Activated CD4-positive, alpha-beta T cell treated with anti-CD3 and anti-CD28 coated beads for 48 hours (primary cell): ENCODE measurements around the gene CRABP2.

ENCODE experiments used
- DNase-seq: peaks from one replicate; pipeline ENCODE4 v3.0.0-alpha.2; 2020

CRABP2 gene

DNA sequence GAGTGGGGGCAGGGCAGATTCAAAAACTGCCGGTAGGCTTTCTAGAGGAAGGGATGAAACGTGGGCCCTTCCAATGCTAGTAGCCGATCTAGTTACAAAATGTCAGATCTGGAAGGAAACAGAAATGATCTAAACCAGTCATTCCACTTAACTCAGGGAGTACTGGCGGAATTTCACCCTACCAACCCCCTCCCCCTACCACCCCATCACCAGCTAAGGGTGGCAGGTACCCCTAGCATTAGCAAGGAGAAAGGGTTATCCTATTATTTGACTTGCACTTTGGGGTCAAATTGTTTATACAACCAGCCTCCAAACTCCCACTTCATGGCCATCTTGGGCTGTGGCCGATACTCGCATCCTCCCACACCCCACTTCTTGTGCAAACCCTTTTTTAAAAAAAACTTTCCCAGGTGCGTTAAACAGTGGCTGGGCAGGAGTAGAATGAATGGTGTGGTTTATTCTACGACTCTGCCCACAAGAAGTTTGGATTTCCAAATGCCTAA, 36.1 kb upstream of the CRABP2 start:
- no peak for DNase-seq

DNA sequence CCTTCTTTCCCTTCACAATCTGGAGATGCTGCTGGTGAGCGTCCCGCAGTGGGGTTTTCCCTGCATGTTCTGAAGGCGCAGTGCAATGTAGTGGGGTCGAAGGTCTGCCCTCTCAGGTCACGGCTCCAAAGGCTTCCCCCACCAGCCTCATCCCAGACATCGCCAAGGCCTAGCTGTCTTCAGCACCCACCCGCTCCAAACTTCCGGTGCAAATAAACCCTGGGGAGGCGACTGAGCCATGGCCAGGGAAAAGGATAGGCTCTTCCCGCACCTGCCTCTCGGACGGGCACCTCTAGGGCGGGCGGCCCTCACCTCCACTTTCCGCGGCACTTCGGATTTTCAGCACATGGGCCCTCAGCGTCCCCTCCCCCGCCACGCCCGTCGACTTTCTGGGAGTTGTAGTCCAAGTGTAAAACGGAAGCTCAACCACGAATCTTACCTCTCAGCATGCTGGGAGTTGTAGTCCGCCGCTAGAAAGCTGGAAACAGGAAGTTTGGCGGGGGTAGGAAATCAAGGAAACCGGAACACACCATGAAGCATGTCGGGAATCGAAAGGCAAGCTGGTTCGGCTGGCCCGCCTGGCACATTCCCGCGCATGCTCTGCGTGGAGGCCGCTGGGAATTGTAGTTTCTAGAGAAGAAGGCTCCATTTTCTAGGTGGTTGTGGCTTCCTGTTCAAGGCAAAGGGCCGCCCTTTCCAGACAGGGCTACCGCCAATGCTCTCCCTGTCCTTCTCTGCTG, 35.5 kb upstream of the CRABP2 start, which contains the start of gene MRPL24:
Gene MRPL24, minus strand, starts transcription at position 348 of the 740 bp plus-strand sequence. CDS start 2,384 bp downstream, outside the sequence.
- peak; percentile 97 for DNase-seq

DNA sequence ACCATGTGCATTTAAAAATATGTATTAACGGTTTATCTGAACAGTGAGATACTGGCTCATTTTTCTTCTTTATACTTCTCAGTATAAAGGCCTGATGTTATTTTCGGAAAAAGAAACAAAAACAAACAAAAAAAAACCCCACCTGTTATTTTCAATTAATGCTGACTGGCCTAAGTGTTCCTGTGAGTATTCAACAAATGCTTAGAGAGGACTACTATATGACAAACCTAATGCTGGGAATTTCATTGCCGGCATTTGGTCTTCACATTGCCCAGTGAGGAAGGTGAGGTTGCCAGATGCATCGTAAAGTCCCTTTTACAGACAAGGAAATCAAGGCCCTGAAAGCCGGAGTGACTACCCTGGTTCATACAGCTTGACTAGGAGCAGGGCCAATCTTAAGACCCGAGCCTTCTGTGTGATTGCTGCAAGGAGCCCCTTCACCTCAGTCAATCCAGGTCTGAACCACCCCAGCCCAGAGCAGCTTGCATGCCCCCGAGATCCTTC, 34.9 kb upstream of the CRABP2 start:
- DNase-seq: peak; percentile 46

DNA sequence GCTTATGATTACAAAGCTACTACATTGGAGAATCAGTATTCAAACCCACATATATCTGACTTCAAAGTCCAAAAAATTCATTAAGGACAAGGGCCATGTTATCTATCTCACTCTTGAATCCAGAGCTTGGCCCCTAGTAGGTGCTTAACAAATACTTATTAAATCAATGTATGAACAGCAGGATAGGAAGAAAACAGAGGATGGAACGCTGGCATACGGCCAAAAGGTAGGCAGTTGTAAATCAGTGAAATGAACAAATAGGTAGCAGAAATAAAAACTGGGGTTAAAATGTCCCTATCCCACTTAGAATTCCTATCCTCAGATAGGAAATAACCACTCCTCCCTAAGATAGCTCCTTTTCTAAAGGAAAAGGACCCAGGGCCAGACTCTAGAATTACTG, 33.5 kb upstream of the CRABP2 start:
- no peak for DNase-seq

DNA sequence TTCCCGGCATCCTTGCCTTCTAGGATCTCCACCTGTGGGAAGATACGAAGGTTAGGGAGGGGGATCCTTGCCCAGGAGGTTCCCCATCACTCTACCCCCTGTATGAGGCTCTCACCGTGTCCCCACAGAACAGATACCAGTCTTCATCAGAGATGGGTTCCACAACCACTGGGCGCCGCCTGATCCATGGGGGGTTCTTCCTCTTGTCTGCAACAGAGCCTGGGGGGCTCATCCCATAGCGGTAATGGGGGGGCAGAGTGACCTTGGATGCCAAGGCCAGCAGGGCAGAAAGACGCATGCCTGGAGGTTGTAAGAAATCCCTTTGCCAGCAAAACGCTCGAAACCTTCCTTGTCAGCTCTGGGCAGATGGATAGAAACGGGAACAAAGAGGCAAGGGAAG, 33.0 kb upstream of the CRABP2 start:
- no peak for DNase-seq

DNA sequence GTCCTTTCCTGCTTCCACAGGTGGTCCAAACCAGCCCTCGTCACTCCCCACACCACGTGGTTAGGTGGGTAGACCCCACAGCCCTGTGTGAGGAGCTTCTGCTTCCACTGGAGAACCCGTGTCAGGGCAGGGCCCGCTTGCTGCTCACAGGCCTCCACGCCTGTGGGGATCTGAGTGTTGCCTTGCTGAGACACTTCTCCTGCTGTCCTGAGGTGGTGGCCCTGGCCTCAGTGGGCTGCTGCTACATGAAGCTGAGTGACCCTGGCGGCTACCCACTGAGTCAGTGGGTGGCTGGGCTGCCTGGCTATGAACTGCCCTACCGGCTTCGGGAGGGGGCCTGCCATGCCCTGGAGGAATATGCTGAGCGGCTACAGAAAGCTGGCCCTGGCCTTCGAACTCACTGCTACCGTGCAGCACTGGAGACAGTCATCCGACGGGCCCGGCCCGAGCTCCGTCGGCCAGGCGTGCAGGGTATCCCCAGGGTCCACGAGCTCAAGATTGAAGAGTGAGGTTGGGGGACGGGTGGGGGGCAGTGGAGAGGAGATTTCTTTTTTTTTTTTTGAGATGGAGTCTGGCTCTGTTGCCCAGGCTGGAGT, 28.7 kb upstream of the CRABP2 start:
- no peak for DNase-seq

DNA sequence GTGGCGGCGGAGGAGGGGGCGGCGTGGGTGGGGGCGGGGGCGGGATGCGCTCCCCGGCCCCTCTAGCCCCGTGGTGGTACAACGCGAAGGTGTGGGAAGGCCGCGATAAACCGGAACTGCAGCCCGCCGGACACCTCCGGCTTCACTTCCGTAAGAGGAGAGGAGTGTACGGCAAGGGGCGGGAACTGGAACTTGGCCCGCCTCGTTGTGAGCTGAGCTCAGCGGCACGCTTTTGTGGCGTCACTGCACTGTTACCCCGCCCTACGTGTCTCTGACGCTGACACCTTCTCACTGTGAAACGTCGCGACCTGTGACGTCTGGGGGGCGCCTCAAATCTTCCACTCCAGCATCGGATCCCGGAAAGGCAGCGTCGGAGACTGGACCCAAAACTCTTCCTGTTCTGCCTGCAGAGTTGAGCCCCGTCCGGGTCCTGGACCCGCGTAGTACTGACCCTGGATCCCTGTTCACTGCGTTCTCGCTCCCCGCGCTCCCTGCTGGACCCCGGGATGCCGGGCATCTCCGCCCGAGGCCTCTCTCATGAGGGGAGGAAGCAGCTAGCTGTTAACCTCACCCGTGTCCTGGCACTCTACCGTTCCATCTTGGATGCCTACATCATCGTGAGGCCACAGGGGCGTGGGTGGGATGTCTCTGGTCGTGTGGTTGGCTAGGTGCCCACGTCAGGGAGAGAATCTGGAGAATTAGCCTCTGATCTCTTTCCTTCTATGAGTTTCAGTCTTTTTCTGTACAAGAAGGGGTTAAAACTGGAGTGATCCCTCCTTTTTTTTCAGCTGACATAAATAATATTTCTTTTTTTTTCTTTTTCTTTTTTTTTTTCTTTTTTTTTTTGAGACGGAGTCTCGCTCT, 23.4 kb upstream of the CRABP2 start, which contains the start of gene ISG20L2:
Gene ISG20L2, minus strand, starts transcription at position 168 of the 864 bp plus-strand sequence. CDS start 1,114 bp downstream, outside the sequence.
- peak; percentile 98 for DNase-seq

DNA sequence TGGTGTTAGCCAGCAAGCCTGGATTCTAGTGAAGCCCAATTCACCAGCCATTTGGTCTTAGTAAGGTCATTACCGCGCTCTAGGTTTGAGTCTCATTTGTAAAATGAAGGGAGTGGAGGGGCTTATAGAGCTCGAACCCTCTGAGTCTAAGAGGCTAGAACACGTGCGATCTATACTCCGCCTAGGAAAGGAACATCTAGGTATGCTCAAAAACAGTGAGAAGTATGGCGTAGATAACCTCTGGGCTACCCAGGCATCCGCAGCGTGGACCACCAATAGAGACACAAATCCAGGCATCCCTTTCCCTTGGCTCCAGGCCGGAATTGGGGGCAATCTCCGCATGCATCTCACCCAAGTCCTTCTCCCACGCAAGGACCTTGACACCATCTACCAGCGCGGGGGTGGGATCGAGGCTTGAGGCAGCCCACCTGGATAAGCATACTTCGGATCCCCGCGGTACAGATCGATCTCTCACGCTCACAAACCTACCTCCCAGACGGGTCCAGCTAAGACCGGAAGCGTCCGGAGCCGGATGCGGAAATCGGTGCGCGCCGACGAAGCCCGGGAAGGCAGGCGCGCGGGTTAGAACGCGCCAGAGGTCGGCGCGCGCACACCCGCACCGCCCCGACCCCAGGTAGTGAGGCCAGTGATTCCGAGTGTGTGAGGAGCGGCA, 22.7 kb upstream of the CRABP2 start, which contains the start of gene METTL25B:
Gene METTL25B, plus strand, starts transcription at position 544 of the 673 bp plus-strand sequence. CDS start 636 bp downstream, outside the sequence.
- DNase-seq: peak; percentile 90

DNA sequence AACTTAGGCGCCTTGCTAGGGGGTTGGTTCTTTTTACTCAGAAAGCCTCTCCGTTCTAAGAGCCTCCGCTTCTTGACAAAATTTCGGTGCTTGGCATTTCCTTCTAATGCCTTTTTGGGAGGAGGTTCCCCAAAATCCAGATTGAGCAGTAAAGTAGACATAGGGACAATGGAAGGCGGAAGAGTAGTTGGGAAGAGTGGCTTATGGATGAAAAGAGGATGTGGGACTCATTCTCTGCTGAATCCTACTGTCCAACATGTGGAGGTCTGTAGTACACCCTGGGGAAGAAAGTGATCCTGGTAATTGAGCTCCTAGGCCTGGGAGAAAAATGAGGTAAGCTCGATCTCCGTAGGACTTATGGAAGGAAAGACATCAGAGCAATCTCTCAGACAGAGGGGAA, 22.1 kb upstream of the CRABP2 start:
- DNase-seq: no peak

DNA sequence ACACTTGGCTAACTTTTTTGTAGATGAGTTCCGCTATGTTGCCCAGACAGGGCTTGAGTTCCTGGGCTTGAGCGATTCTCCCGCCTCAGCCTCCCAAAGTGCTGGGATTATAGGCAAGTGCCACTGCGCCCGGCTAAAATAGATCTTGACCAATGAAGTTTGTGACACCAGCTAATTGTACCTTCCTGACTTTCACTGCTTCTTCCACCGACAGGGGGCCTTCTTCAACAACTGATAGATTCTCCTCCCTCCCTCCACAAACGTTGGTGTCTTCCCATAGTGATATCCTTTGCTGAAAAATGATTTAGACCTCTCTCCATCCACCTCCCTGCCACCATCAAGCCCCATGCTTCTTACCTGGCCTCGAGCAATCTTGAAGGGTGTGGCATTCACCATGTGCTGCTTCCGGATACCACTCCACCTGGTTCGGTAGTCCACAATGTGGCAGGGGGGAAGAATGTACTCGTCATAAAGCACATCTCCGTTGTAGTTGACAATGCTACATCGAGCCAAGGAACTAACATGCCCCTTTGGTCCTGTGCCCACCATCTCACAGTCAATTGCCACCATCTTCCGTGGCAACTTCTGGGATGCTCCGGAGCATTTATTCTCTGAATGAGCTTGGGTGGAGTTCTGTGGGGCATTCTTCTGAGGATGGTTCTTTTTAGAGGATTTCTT, 21.3 kb upstream of the CRABP2 start:
- DNase-seq: peak; percentile 69

DNA sequence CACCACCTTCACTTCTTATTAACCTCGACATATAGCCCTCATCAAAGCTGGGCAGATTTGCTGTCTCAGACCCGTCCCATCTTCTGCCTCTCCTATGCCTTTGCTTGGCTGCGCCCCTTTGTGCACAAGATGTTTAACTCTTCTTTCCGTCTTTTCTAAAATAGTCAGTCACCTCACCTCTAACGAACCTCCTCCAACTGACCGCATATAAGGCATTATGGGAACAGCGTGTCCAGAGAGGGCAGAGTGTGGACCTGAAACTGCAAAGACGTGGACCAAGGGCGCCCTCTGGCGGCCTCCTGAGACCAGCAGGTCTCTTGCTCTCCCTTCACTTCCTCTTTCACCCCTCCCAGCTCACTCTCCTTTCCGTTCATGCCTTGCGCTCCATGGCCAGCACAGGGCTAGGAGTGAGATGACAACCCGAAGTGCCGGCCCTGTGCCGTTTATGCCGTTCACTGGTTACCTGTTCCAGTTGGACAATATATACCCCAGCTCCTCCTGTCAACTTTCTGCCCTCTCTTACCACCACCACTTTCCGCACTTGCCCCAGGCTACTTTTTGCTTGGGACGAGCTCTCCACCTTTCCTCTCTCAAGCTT, 20.4 kb upstream of the CRABP2 start:
- DNase-seq: peak; percentile 88

DNA sequence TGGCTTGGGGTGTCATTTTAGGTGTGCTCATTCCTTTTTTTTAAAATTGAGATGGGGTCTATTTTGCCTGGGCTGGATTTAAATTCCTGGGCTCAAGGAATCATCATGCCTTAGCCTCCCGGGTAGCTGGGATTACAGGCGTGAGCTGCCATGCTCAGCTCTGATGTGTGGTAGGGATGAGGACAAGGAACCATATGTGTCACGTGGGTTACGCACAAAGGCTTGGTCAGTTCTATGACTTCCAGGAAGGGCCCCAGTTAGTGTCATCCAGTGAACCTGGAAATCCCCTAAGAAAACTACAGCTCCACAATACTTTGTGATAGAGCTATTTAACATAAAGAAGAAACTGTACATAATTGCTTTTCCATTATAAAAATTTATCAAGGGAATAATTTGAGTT, 16.2 kb upstream of the CRABP2 start:
- DNase-seq: no peak

DNA sequence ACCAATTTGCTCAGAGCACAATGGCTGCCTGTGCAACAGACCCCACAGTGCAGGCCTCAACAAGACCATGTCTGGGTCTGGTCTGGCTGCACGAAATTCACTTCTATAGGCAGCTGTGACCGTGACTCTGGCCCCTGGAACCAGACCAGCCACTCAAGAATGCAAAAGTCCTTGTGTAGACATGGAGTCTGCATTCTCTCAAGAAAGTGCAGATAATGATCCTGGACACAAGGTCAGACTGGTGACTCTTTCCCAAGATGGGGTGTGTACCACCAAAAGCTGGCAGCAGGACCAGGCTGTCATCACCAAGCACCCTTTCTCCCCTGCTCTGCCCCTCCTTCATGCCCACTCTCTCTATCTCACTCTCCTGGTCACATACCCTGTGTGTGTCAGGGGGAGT, 15.7 kb upstream of the CRABP2 start:
- DNase-seq: no peak

DNA sequence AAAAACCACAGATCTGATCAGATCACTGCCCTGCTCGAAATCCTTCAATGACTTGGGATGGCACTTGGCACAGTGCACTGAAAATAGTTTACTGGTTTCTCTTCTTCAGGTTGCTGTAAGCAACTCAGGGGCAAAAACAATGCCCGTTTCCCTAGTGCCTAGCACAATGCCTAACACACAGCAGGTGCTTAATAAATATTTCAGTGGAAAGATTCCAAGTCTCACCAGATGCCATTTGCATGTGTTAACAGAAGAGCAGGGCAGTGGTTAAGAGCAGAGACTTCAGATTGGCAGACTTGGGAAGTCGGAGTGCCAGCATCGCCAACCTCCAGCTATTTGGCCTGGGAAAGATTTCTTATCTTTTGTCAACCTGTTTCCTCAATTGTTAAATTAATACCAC, 12.0 kb upstream of the CRABP2 start:
- DNase-seq: no peak

DNA sequence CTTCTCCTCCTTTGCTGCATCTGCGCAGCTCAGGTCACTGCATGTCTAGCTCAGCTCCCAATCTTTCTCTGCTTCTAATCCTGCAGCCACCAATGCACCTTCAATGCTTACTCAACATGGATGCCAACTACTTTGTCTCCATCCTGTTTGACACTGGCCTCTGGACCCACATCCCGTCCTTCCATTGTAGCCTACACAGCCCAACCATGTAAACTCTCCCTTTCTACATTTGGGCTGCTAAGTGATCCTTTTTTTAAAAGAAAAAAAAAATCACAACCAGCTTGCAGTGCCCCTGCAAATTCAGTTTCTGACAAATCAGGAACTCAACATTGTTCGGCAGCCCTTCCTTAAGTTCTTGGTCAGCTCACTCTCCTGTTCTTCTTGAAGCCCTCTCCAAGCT, 9.4 kb upstream of the CRABP2 start:
- DNase-seq: no peak

DNA sequence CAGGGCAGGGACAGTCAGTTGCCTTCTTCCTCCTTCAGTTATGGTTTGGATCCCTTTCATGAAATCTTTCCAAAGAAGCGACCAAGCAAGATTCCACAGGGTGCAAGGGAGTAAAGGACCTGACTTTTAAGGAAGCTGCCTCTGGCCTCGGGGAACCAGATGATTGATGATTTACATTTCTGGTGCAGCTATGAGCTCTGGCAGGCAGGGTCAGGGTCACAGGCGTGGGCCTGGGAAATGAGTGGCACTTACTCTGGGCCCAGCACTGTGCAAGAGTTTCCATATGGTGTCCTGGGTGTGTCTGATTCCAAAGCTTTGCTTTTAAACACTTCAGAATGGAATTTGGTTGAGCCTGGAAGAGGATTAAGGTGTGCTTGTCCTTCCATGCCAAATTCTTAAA, 7.2 kb upstream of the CRABP2 start:
- DNase-seq: no peak

DNA sequence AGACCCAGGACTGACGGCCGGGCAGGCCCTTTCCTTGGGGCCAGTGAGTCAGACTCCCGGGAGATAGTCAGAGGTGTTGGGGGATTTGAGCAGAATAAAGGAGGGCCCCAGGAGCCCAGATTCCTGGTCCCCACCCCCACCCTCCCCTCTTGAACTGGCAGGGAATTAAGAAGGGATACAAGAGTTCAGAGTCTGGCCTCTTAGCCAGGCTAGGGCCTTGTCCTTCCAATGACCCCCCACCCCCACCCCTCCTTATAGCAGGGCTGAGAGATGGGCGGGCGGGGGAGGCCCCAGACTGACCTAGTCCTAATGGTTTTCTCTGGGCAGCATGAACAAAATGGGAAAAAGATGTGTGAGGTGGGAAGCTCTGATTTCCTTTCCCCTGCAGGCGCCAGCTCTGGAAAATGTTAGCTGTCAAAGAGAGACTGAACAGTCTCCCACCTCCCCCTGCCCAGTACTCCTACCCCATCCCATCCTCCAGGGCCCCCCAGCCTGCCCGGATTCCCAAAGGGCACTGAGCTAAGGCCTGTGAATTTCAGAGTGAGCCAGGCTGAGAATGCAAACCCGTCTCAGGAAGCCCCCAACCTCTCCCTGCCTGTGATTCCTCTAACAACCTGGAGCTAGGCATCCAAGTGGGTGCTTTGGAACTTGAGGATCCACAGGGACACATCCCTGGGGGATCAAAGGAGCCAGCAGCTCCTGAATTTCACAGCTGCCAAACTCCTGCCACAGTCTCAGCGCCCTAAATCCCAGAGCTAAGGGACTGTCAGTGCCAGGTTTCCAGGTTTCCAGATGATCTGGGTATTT, 5.8 kb upstream of the CRABP2 start:
- DNase-seq: no peak

DNA sequence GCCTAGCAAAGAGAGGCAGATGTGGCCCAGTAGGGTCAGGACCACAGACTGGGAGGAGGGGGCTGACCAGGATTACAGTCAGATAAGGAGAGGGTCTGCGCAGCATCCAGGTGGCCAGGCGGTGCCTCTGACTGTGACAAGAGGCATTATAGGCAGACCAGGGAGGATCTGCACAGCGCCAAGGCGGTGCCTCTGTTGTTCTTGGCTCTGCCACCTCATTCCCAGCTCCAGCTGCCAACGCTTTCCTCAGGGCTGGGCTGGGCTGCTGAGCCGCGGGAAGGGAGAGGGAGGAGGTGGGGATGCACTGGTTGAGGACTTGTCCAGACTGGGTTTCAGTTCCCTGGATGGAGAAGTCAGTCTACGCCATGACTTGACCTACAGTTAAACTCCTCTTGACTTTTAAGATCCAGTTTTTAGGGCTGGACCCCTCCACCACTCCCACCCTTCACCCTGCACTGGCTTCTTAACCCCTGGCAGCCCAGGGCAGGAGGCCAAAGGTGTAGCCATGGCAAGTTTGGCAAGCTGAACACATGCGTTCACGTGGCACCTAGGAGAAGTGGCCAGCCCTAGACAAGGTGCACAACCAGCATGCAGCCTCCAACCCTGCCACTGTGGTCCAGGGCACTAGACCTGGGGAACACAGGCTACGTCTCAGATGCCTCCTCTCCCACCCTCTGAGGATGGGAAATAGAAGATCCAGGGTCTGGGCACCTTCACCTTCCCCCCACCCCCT, 4.5 kb upstream of the CRABP2 start:
- DNase-seq: no peak

DNA sequence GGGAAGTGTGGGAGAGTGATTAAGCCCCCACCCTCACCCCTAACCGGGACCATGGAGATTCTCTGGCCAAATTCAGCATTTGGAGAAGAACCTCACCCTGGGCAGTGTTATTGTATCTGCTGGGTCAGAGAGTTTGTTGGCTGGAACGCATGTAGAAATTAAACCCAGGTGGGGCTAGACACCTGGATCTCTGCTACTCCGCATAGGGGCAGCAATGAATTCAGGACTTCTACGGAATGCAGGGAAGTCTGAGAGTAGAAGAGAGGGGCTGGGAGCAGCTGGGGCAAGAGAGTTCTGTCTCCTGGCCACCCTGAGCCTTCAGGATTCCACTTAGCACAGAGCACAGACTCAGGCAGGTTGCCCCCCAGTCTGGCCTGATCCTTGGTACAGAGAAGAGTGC, 3.6 kb upstream of the CRABP2 start:
- DNase-seq: no peak

DNA sequence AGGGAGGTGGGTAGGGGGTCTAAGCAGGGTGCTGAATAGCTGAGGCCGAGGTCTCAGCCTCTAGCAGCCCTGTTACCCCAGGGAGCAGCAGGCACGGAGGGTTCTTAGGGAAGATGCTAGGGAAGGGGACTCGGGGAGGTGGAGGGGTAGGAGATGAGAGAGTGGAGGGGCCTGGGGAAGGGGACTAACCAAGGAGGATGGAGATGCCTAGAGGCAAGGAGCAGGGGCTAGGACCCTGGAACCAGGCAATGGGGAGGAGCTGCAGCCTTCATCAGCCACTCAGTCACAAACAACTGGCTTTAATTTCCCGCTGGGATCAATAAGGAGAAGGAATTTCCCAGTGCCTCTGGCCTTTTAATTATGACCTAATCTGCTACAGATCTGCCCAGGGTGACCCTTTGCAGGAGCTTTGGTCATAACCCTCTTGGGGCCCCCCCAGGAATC, 2.9 kb upstream of the CRABP2 start:
- DNase-seq: no peak
